Fibroblast of skin of right quadriceps (primary cell): ENCODE data around the gene PRUNE2.

Source experiments
- DNase-seq: peaks from one replicate; pipeline ENCODE4 v3.0.0-alpha.2; 2013

PRUNE2 gene

GRCh38 chr9:76619640-76620039, 286.3 kb downstream of the PRUNE2 start:
- DNase-seq, result peak; percentile 35

DNA sequence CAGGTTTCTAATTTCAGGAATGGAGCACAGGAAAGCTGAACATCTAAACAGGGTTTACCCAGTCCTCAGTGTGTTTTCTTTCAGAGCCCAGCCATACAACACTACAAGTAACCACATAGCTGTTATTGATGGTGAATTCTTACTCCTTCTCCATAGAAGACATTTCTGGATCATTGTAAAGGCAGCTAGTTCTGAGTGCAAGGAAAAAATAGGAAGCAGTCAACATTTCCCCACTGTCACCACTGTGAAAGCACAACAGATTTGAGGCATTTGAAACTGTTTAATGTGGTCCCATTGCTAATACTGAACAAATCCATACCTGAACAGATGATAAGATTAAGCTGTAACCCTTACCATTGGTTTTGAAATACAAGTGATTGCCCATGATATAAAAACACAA, 286.7 kb downstream of the PRUNE2 start:
- no peak for DNase-seq

DNA sequence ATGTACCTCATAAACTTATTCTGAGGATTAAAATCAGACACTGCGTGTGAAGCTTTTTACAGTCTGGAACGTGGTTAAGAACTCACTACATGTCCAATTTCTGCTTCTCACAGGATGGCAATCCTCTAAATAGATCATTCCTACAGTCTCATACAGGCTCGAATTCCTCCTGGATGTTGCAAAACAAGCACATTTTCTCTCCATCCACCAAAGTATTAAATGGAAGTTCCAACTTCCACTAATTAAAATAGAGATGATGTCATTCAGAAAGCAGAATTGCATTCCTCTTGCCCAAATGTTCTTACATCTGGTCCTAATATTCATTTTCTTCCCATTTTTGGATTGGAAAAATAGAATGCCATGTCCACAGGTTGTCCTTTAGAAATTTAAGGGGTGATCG, 287.2 kb downstream of the PRUNE2 start:
- peak; percentile 93 for DNase-seq

- DNase-seq, result no peak
Measured at GRCh38 chr9:76617497-76618175, 288.3 kb downstream of the PRUNE2 start.

GRCh38 chr9:76616780-76617179, 289.1 kb downstream of the PRUNE2 start:
- no peak for DNase-seq

GRCh38 chr9:76615177-76615603, 290.7 kb downstream of the PRUNE2 start:
- DNase-seq, result no peak

DNA sequence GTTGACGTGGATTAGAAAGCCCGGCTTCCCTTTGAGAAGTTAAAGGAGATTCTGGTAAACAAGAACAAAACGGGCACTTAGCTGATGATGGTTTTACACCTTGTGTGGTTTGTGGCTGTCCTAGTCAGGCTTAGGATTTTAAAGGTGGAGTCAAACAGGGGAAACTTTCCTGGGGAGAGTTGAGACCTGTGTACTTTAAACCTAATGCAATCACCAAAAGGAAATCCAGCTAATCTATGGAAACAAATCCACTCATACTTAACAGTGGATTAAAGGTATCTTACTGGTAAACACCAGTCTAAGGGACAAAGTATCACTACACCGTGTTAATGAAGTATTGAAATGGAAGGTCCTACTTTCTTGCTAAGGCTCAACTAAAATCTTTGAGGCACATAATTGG, 291.9 kb downstream of the PRUNE2 start:
- DNase-seq, result no peak

DNA sequence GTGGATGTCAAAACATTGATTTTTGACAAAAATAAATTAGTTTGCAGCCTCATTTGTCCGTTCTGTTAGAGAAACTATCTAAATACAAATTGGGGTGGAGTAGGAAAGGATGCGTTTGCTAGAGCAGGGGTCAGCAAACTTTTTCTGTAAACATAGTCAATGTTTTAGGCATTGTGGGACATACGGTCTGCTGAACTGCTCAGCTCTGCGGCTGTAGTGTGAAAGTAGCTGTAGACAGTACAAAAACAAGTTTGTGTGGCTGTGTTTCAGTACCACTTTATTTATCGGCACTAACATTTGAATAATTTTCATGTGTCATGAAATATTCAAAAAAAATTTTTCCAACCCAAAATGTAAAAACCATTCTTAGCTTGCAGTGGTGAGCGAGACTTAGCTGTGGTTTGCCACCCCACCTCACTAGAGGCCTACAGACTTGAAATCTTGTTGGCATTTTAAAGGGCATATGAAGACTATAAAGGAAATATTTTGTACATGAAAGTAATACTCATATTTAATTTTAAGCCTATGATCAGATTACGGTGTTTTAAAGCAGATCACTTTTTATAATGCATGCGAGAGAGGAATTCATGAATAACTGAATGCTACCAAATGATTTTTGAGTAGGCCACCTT, 292.6 kb downstream of the PRUNE2 start:
- no peak for DNase-seq

DNA sequence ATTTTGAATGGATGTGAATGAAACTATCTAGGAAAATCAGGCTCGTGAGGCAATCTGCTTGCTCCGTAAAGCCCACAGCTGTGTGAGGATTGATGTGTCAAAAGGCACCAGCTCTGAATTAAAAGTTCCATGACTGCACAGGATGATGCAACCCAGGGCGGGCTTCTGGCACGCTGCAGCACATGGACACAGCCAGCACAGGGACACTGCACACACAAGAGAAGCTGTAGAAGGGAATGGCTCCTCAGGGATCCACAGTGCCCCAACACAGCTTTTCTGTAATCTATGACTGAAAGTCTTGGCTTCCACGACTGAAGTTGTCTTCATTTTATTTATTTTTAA, 295.9 kb downstream of the PRUNE2 start:
- DNase-seq, result peak; percentile 84

GRCh38 chr9:76609285-76610010, 296.5 kb downstream of the PRUNE2 start:
- no peak for DNase-seq

DNA sequence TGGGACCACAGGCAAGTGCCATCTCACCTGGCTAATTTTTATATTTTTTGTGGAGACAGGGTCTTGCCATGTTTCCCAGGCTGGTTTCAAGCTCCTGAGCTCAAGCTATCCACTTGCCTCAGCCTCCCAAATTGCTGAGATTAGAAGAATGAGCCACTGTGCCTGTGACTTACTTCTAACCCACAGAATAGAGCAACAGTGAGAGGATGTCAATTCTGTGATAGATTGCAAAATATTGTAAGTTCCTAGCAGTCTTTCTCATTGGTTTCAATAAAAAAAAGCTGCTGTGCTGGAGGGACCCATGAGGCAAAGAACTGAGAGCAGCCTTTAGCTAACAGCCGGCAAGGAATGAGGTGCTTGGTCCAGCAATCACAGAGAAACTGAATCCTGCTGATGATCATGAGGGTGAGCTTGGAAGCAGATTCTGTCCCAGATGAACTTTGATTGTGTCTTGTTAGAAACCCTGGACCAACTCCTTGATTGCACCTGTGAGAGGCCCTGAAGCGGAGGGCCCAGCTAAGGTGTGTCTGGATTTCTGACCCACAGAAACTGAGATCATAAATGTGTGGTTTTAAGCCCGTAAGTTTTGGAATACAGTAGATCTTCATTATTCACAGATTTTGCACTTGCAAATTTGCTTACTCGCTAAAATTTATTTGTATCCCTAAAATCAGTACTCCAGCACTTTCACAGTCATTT, 297.2 kb downstream of the PRUNE2 start:
- no peak for DNase-seq

GRCh38 chr9:76607730-76608436, 298.0 kb downstream of the PRUNE2 start:
- no peak for DNase-seq

DNA sequence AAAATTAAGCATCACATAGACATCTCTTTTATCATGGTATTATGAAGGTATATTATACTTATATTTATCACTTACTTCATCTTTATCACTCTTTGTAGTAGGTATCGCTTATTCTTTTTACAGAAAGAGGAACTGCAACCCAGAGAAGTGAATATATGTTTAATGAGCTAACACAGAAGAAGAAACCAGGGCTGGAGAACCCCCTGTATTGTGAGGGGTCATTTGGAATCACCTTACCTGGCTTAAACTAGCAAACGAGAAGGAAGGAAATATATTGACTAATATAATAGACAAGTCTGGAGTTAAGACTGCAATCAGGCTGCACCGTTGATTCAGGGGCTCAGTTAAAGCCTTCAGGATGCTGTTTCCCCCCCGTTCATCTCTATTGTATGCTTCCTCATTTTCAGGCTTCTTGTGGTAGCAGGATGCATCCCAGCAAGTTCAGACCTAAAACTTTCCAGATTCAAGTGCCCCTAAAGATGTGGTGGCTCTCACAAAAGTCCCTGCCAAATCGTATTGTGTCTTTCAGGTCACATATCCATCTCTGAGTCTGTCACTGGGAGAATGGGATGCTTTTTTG, 300.5 kb downstream of the PRUNE2 start:
- DNase-seq, result no peak

DNA sequence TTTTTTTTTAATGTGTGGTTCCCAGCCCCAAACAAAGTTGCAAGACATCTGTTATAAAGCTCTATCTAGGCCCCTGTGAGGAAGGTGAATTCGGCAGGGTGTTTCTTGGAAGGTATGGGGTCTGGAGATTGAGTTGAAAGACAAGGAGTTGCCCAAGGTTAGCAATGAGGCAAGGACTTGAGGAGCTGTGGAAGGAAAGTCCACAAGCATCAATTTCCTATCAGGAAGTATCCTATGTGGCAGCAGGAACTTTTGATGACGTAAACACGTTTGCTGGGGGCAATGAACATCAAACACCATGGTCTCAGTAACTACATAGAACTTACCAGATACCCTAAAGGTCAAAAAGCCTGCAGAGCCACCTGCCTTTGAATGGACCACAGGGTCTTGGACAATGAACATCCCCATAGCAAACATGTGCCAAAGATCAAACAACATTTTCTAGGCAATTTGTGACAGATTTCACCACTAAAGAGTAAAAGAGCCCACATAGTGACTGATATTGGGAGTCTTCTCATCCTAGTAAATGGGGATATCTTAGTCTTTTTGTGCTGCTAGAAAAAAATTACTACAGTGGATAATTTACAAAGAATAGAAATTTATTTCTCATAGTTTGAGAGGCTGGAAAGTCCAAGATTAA, 301.9 kb downstream of the PRUNE2 start:
- no peak for DNase-seq

DNA sequence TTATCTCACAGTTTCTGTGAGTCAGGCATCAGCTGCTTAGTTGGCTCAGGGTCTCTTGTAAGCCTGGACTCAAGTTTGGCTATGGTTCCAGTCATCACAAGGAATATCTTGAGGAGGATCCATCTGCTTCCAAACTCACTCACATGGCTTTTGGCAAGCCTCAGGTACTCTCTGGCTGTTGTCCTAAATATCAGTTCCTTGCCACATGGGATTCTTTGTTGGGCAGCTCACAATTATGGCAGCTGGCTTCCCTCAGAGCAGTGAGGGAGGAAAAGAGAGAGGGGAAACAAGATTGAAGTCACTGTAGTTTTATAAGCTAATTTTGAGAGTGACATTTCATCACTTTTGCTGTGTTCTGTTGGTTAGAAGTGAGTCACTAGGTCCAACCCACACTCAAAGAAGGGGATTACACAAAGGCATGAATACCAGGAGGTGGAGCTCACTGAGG, 302.4 kb downstream of the PRUNE2 start:
- peak; percentile 66 for DNase-seq

- no peak for DNase-seq
Measured at GRCh38 chr9:76602199-76602598, 303.7 kb downstream of the PRUNE2 start.

GRCh38 chr9:76600007-76600615, 305.8 kb downstream of the PRUNE2 start:
- DNase-seq, result no peak

DNA sequence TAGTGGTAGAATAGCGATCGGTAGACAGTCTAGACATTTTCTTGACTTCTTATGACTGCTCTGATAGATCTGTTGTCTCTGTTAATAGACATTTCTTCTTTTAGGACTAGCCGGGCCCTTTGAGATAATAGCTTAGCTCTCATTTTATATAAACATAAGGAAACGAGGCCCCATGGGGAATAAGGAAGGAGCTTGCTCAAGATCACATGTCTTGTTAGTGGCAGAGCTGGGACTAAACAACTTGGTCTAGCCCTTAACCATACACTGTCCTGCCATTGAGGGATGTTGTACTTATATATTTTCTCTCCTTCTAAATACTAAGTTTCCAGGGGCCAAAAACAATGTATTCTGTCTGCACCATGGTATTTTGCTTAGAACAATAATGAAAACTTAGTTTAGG, 306.9 kb downstream of the PRUNE2 start:
- DNase-seq, result no peak

DNA sequence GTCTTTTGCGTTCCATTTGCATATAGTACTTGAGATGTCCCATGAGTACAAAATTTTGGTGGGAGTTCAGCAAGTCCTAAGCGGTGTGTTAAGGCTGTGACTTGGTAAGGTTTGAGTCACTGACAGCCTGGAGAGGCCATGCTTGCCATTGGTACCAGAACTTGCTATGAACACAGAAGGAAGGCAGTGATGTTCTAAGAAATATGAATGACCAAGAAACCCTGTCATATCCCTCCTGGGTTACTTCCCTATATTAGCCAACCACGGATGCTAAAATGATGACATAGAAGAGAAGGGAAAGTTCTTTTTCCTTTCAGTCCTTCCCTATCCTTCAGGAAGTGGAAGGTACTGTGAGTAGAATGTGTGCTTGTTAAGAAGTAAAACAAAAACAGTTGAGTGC, 310.3 kb downstream of the PRUNE2 start:
- DNase-seq, result no peak

- DNase-seq, result no peak
Measured at GRCh38 chr9:76594764-76595424, 311.0 kb downstream of the PRUNE2 start.
